ENCODE data around the gene CADPS2. TPM values are rescaled to one million over a fixed set of nuclear protein-coding genes. Genes with fewer than 3 reads are reported as not detected.

CADPS2 gene
- total and polyA plus RNA-seq, 8 donors, result 34.2 to 83.4 (median 64.6) TPM

- Histone ChIP-seq H3K27me3 (no peaks in the 10 kb centered on the region), H3K36me3 (no peaks in the 10 kb centered on the region), H3K27ac (no peak overlapping the region), H3K9me3 (no peaks in the 10 kb centered on the region), H3K4me1 (no peaks in the 10 kb centered on the region), H3K4me3 (no peak overlapping the region)
- DNase-seq, result no peak
- ATAC-seq, result no peak
- intact Hi-C loops (cut with DNase I), result no loop called here
- TF ChIP-seq, protein P1, sequence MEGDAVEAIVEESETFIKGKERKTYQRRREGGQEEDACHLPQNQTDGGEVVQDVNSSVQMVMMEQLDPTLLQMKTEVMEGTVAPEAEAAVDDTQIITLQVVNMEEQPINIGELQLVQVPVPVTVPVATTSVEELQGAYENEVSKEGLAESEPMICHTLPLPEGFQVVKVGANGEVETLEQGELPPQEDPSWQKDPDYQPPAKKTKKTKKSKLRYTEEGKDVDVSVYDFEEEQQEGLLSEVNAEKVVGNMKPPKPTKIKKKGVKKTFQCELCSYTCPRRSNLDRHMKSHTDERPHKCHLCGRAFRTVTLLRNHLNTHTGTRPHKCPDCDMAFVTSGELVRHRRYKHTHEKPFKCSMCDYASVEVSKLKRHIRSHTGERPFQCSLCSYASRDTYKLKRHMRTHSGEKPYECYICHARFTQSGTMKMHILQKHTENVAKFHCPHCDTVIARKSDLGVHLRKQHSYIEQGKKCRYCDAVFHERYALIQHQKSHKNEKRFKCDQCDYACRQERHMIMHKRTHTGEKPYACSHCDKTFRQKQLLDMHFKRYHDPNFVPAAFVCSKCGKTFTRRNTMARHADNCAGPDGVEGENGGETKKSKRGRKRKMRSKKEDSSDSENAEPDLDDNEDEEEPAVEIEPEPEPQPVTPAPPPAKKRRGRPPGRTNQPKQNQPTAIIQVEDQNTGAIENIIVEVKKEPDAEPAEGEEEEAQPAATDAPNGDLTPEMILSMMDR (IDR thresholded peaks at IDR 0.05), result no peak
These were observed 96.1 kb downstream of the CADPS2 start for GRCh38 chr7:122790132-122790531.

- no peaks in the 10 kb centered on the region for H3K27me3 ChIP-seq
- TF ChIP-seq, protein P1 (IDR thresholded peaks at IDR 0.05), result no peak
- no peaks in the 10 kb centered on the region for H3K9me3 ChIP-seq
- H3K4me3 ChIP-seq, result no peak overlapping the region
- no peaks in the 10 kb centered on the region for H3K36me3 ChIP-seq
- intact Hi-C loops (cut with DNase I), result no loop called here
- no peak overlapping the region for H3K27ac ChIP-seq
- no peaks in the 10 kb centered on the region for H3K4me1 ChIP-seq
- ATAC-seq (no peak), DNase-seq (no peak)
These were observed 97.1 kb downstream of the CADPS2 start for GRCh38 chr7:122789156-122789555.

- no peak overlapping the region for H3K4me3 ChIP-seq
- no peaks in the 10 kb centered on the region for H3K4me1 ChIP-seq
- TF ChIP-seq, protein P1 (IDR thresholded peaks at IDR 0.05), result no peak
- H3K9me3 ChIP-seq, result peaks cover 0 to under 1% of the 10 kb centered on the region in 2 donors
- intact Hi-C loops (cut with DNase I), result no loop called here
- H3K36me3 ChIP-seq, result no peaks in the 10 kb centered on the region
- no peak for DNase-seq
- no peak for ATAC-seq
- no peaks in the 10 kb centered on the region for H3K27me3 ChIP-seq
- H3K27ac ChIP-seq, result no peak overlapping the region
These were observed 115.4 kb downstream of the CADPS2 start for GRCh38 chr7:122770686-122771335.

- no peak overlapping the region for H3K4me3 ChIP-seq
These were observed 117.4 kb downstream of the CADPS2 start for GRCh38 chr7:122768827-122769226.

GRCh38 chr7:122767339-122767738 is 118.9 kb downstream of the CADPS2 start:
- ATAC-seq (no peak), DNase-seq (no peak)
- H3K4me1 ChIP-seq, result no peaks in the 10 kb centered on the region
- no peak overlapping the region for H3K4me3 ChIP-seq
- TF ChIP-seq, protein P1 (IDR thresholded peaks at IDR 0.05), result no peak
- H3K27me3 ChIP-seq, result no peaks in the 10 kb centered on the region
- H3K9me3 ChIP-seq, result no peaks in the 10 kb centered on the region
- no peak overlapping the region for H3K27ac ChIP-seq
- intact Hi-C loops (cut with DNase I), result no loop called here
- H3K36me3 ChIP-seq, result no peaks in the 10 kb centered on the region

More at GRCh38 chr7:122768827-122769226, 117.4 kb downstream of the CADPS2 start:
- H3K9me3 ChIP-seq, result no peaks in the 10 kb centered on the region
- ATAC-seq (no peak), DNase-seq (no peak)
- intact Hi-C loops (cut with DNase I), result no loop called here
- TF ChIP-seq, protein P1 (IDR thresholded peaks at IDR 0.05), result no peak
- no peaks in the 10 kb centered on the region for H3K36me3 ChIP-seq
- no peaks in the 10 kb centered on the region for H3K27me3 ChIP-seq
- no peak overlapping the region for H3K27ac ChIP-seq
- no peaks in the 10 kb centered on the region for H3K4me1 ChIP-seq
